Heart right ventricle (tissue), 16 donors: ENCODE data around the gene FOXG1. TPM values are rescaled to one million over a fixed set of nuclear protein-coding genes. Genes with fewer than 3 reads are reported as not detected.

Experiments
- ATAC-seq, 8 donors: fragments of 200-7000 bp; cut with Tn5 transposase; one replicate each; pipeline ENCODE4 v1.9.1; 2020; ENCODE audit warnings: mild to moderate bottlenecking in 8 of 8, moderate library complexity in 8 of 8, moderate number of reproducible peaks in 1 of 8
- DNase-seq, 2 donors: peaks; one replicate each; pipeline ENCODE4 v3.0.0-alpha.2; 2020
- H3K27ac ChIP-seq, 10 donors: fragments of 200-600 bp; sonication (generic) in 2 of 10; one replicate each; pipeline versions ENCODE4 v1.5.0 to v1.8.0; 2020 to 2022; ENCODE audit warnings: mild to moderate bottlenecking in 3 of 10
- H3K27me3 ChIP-seq, 7 donors: fragments of 200-600 bp; one replicate each; pipeline ENCODE4 v1.8.0; 2021 to 2022; ENCODE audit warnings: mild to moderate bottlenecking in 2 of 7
- H3K36me3 ChIP-seq, 9 donors: fragments of 200-600 bp; sonication (generic) in 1 of 9; one replicate each; pipeline versions ENCODE4 v1.5.0 to v1.8.0; 2020 to 2022; ENCODE audit warnings: mild to moderate bottlenecking in 2 of 9
- H3K4me1 ChIP-seq, 9 donors: fragments of 200-600 bp; sonication (generic) in 1 of 9; one replicate each; pipeline versions ENCODE4 v1.5.0 to v1.8.0; 2020 to 2022; ENCODE audit warnings: mild to moderate bottlenecking in 4 of 9
- H3K4me3 ChIP-seq, 10 donors: fragments of 200-600 bp; sonication (generic) in 2 of 10; one replicate each; pipeline versions ENCODE4 v1.5.0 to v1.8.0; 2020 to 2022; ENCODE audit warnings: mild to moderate bottlenecking in 7 of 10, moderate library complexity in 2 of 10
- H3K9me3 ChIP-seq, 11 donors: fragments of 200-600 bp in 10 of 11; sonication (generic) in 2 of 11; one replicate each; pipeline versions ENCODE4 v1.5.0 to v1.8.0; 2013 to 2022; ENCODE audit warnings: mild to moderate bottlenecking in 2 of 11, control low read depth in 1 of 11, moderate library complexity in 1 of 11
- CTCF ChIP-seq, 9 donors: fragments of 200-600 bp; sonication (generic) in 2 of 9; IDR thresholded peaks; one replicate each; pipeline versions ENCODE4 v1.5.0 to v1.8.0; 2021 to 2022; ENCODE audit warnings: antibody characterized with exemption in 9 of 9, mild to moderate bottlenecking in 5 of 9, moderate library complexity in 1 of 9
- WGBS, 2 donors: extraction: QIAGEN DNeasy Blood & Tissue Kit; methylation state at CpG; one replicate each; pipeline ENCODE4 v1.1.7; 2013; ENCODE audit warnings: inconsistent platforms in 1 of 2; 5-methylcytosine and 5-hydroxymethylcytosine counted together
- intact Hi-C, 10 donors: fragments of 100-400 bp; cut with DNase I; formaldehyde crosslinking; loops; one replicate each; pipeline versions ENCODE4 v1.11.1 to v1.14.2; 2022
- polyA plus RNA-seq, 2 donors: library from polyadenylated mRNA; stranded (reverse); fragments of 200-250 nt; gene quantifications; one replicate each; pipeline ENCODE4 v1.2.3, GENCODE V29; 2013
- total RNA-seq, 10 donors: library from RNA; stranded (reverse); fragmentation: NEBNext Ultra II Directional in 3 of 10; extraction: Animal tissue kit (Norgen Biotek cat#: 25700) in 3 of 10; gene quantifications; one replicate each; pipeline versions ENCODE4 v1.2.1 to v1.2.4, GENCODE V29; 2021 to 2023
- donor health status: Arrhythmogenic right ventricular cardiomyopathy.
- donor health status: ischemic (EF 13 %, LVEDD 7.1; RV severe dilation, severe dysfunction).
- donor health status: healthy with polysubstance abuse.
- donor health status: DM: no; HTN: yes; CAD: no.
- donor health status: DM: no; HTN: no; CAD: no.
- donor health status: ischemic (EF 25% LVEDD 6.9; RV normal size, moderate dysfunction).
- donor health status: ischemic (EF 25% LVEDD 5.7; RV mildly dilated, moderate dysfunction).
- donor health status: healthy.
- donor health status: DM: yes; HTN: yes; CAD: no.
- donor health status: Ischemic cardiomyopathy.
- donor health status: ischemic (EF 35%, LVEDD 5.7; RV mildly dilated, moderate dysfunction).
- donor health status: nonischemic (EF 11% LVEDD 7.7; RV severe dilation, severe dysfunction).
- donor health status: DM: yes; HTN: yes; CAD: no.
- donor health status: PGD.
- donor health status: ischemic (EF 29% LVEDD 5.4; RV normal size, mild dysfunction).
- donor health status: nonischemic (EF 23%, LVEDD 6.1; RV moderate dilation, normal function).

FOXG1 gene
- total and polyA plus RNA-seq, 12 donors: not detected

- Histone ChIP-seq H3K27me3 (peaks cover 28 to 100% (median 100%) of the 10 kb centered on the region in 7 donors), H3K9me3 (no peaks in the 10 kb centered on the region), H3K4me1 (peaks cover 0 to 15% (median 3%) of the 10 kb centered on the region in 9 donors), H3K27ac (no peak overlapping the region), H3K36me3 (no peaks in the 10 kb centered on the region), H3K4me3 (peak overlapping the region in 2 of 10 donors; percentile 5)
- 1 to 3% methylated on average over 36 of the region's 36 CpGs for WGBS, 2 donors
- DNase-seq (no peak), ATAC-seq (no peak)
- TF ChIP-seq CTCF (IDR thresholded peaks at IDR 0.05): no peak
- intact Hi-C loops: loop anchor here in 8 of 10 donors (5.0 to 10.0 kb wide), 6 partner anchors 775 to 1765 kb away; no protein-coding TSS in a partner anchor
Observed at GRCh38 chr14:28759653-28760313, 6.8 kb upstream of the FOXG1 start.

- peaks cover 28 to 100% (median 100%) of the 10 kb centered on the region in 7 donors for H3K27me3 ChIP-seq
- H3K4me1 ChIP-seq: peaks cover 0 to 18% (median 5%) of the 10 kb centered on the region in 9 donors
- no peak overlapping the region for H3K27ac ChIP-seq
- 7% methylated on average over 9 of the region's 9 CpGs for WGBS, 2 donors
- DNase-seq (no peak), ATAC-seq (no peak)
- intact Hi-C loops: no loop called here
- no peaks in the 10 kb centered on the region for H3K9me3 ChIP-seq
- H3K36me3 ChIP-seq: no peaks in the 10 kb centered on the region
- no peak overlapping the region for H3K4me3 ChIP-seq
- no peak for TF ChIP-seq CTCF (IDR thresholded peaks at IDR 0.05)
Observed at GRCh38 chr14:28760431-28760996, 6.1 kb upstream of the FOXG1 start.

- ATAC-seq (no peak), DNase-seq (no peak)
- WGBS, 2 donors: 5 to 7% methylated on average over 33 of the region's 33 CpGs
- TF ChIP-seq CTCF (IDR thresholded peaks at IDR 0.05): no peak
- Histone ChIP-seq H3K27ac (no peak overlapping the region), H3K4me3 (no peak overlapping the region), H3K27me3 (peaks cover 27 to 100% (median 100%) of the 10 kb centered on the region in 7 donors), H3K9me3 (no peaks in the 10 kb centered on the region), H3K36me3 (no peaks in the 10 kb centered on the region), H3K4me1 (peaks cover 0 to 28% (median 12%) of the 10 kb centered on the region in 9 donors)
- intact Hi-C loops: no loop called here
Observed at GRCh38 chr14:28761438-28762291, 4.9 kb upstream of the FOXG1 start.

- ATAC-seq (no peak), DNase-seq (no peak)
- Histone ChIP-seq H3K36me3 (no peaks in the 10 kb centered on the region), H3K4me1 (peaks cover 0 to 30% (median 12%) of the 10 kb centered on the region in 9 donors), H3K27me3 (peaks cover 22 to 98% (median 95%) of the 10 kb centered on the region in 7 donors), H3K27ac (no peak overlapping the region), H3K9me3 (no peaks in the 10 kb centered on the region), H3K4me3 (no peak overlapping the region)
- WGBS, 2 donors: 11% methylated on average over 8 of the region's 8 CpGs
- intact Hi-C loops: no loop called here
- no peak for TF ChIP-seq CTCF (IDR thresholded peaks at IDR 0.05)
Observed at GRCh38 chr14:28762303-28762954, 4.2 kb upstream of the FOXG1 start.
